ENCODE measurements around the gene TPST1. TPM values are rescaled to one million over a fixed set of nuclear protein-coding genes. Genes with fewer than 3 reads are reported as not detected.

The TPST1 gene
- total RNA-seq, 2 donors from 2014 or later = 0.65 TPM

DNA sequence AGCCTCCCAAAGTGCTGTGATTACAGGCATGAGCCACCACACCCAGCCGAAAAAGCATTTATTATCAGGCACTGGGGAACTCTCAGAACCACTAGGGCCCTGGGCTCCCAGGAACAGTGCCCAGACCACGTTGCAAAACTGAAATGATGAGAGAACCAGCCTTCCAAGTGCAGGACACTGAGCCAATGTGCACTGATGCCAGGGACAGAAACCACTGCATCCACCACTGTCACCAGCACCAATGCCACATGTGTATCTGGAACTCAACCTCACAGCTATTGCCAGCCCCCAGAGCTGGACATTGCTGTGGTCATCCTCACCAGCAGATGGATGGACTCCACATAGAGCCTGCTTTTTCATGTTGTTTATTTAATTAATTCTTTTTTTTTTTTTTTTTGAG is 28.2 kb upstream of the TPST1 start:
- ATAC-seq (no peak), DNase-seq (no peak)
- no peaks in the 10 kb centered on the region for H3K9me3 ChIP-seq (ENCODE audit: control insufficient read depth, low read length, poor library complexity, severe bottlenecking)
- no peaks in the 10 kb centered on the region for H3K36me3 Mint-ChIP-seq (ENCODE audit: low read depth)
- H3K27me3 Mint-ChIP-seq = no peaks in the 10 kb centered on the region
- H3K27ac Mint-ChIP-seq = no peak overlapping the region
- H3K4me3 Mint-ChIP-seq = no peak overlapping the region
- no peaks in the 10 kb centered on the region for H3K4me1 Mint-ChIP-seq

DNA sequence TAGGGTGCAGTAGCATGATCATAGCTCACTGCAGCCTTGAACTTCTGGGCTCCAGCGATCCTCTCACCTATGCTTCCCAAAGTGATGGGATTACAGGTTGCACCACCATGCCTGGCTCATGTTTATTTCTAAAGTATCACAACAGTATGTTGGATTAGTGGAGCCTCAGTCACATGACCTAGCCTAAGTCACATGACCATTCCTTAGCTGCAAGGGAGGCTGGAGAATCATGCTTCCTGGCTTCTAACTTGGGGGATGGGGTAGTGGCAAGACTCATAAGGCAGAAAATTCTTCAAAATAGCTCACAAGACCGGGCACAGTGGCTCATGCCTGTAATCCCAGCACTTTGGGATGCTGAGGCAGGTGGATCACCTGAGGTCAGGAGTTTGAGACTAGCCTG is 26.9 kb upstream of the TPST1 start:
- H3K9me3 ChIP-seq (ENCODE audit: control insufficient read depth, low read length, poor library complexity, severe bottlenecking) = no peaks in the 10 kb centered on the region
- H3K27me3 Mint-ChIP-seq = no peaks in the 10 kb centered on the region
- H3K36me3 Mint-ChIP-seq (ENCODE audit: low read depth) = no peaks in the 10 kb centered on the region
- no peak overlapping the region for H3K27ac Mint-ChIP-seq
- no peaks in the 10 kb centered on the region for H3K4me1 Mint-ChIP-seq
- H3K4me3 Mint-ChIP-seq = no peak overlapping the region
- ATAC-seq (no peak), DNase-seq (no peak)

DNA sequence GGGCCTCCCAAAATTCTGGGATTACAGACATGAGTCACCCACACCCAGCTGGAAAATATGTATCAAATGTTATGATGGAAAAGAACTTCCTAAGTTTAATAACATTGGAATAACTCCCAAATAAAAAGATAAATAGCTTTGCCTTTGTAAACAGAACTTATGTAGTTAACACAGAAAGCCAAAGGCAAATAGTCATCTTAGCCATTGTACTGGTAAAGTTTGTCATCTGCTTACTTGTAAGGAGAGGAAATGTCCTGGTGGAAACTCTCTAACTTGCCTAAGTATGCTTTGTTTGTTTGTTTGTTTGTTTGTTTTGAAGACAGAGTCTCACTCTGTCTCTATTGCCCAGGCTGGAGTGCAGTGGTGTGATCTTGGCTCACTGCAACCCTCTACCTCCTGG is 23.8 kb upstream of the TPST1 start:
- DNase-seq (no peak), ATAC-seq (no peak)
- H3K27me3 Mint-ChIP-seq = no peaks in the 10 kb centered on the region
- no peaks in the 10 kb centered on the region for H3K9me3 ChIP-seq (ENCODE audit: control insufficient read depth, low read length, poor library complexity, severe bottlenecking)
- H3K4me3 Mint-ChIP-seq = no peak overlapping the region
- no peaks in the 10 kb centered on the region for H3K36me3 Mint-ChIP-seq (ENCODE audit: low read depth)
- no peaks in the 10 kb centered on the region for H3K4me1 Mint-ChIP-seq
- no peak overlapping the region for H3K27ac Mint-ChIP-seq

- no peak for DNase-seq
- no peaks in the 10 kb centered on the region for H3K9me3 ChIP-seq (ENCODE audit: control insufficient read depth, low read length, poor library complexity, severe bottlenecking)
- H3K4me3 Mint-ChIP-seq = no peak overlapping the region
- H3K36me3 Mint-ChIP-seq (ENCODE audit: low read depth) = no peaks in the 10 kb centered on the region
- H3K27me3 Mint-ChIP-seq = no peaks in the 10 kb centered on the region
- no peak overlapping the region for H3K27ac Mint-ChIP-seq
- ATAC-seq = no peak
- H3K4me1 Mint-ChIP-seq = no peaks in the 10 kb centered on the region
These were observed 23.3 kb upstream of the TPST1 start for GRCh38 chr7:66181845-66182244.

GRCh38 chr7:66182920-66183319 is 22.2 kb upstream of the TPST1 start:
- Mint-ChIP-seq H3K27ac (no peak overlapping the region), H3K4me3 (no peak overlapping the region), H3K4me1 (no peaks in the 10 kb centered on the region), H3K36me3 (ENCODE audit: low read depth) (no peaks in the 10 kb centered on the region), H3K27me3 (no peaks in the 10 kb centered on the region)
- no peak for DNase-seq
- no peaks in the 10 kb centered on the region for H3K9me3 ChIP-seq (ENCODE audit: control insufficient read depth, low read length, poor library complexity, severe bottlenecking)
- ATAC-seq = no peak

- no peaks in the 10 kb centered on the region for H3K36me3 Mint-ChIP-seq (ENCODE audit: low read depth)
- ATAC-seq = no peak
- H3K4me1 Mint-ChIP-seq = no peaks in the 10 kb centered on the region
- H3K4me3 Mint-ChIP-seq = no peak overlapping the region
- no peaks in the 10 kb centered on the region for H3K9me3 ChIP-seq (ENCODE audit: control insufficient read depth, low read length, poor library complexity, severe bottlenecking)
- DNase-seq = no peak
- no peaks in the 10 kb centered on the region for H3K27me3 Mint-ChIP-seq
- no peak overlapping the region for H3K27ac Mint-ChIP-seq
These were observed 21.4 kb upstream of the TPST1 start for GRCh38 chr7:66183700-66184099.

- Mint-ChIP-seq H3K27ac (no peak overlapping the region), H3K36me3 (ENCODE audit: low read depth) (no peaks in the 10 kb centered on the region), H3K4me1 (no peaks in the 10 kb centered on the region), H3K27me3 (no peaks in the 10 kb centered on the region), H3K4me3 (no peak overlapping the region)
- ATAC-seq (no peak), DNase-seq (no peak)
- H3K9me3 ChIP-seq (ENCODE audit: control insufficient read depth, low read length, poor library complexity, severe bottlenecking) = no peaks in the 10 kb centered on the region
These were observed 19.4 kb upstream of the TPST1 start for GRCh38 chr7:66185680-66186187.

- no peaks in the 10 kb centered on the region for H3K36me3 Mint-ChIP-seq (ENCODE audit: low read depth)
- H3K9me3 ChIP-seq (ENCODE audit: control insufficient read depth, low read length, poor library complexity, severe bottlenecking) = no peaks in the 10 kb centered on the region
- ATAC-seq = no peak
- no peak overlapping the region for H3K27ac Mint-ChIP-seq
- no peaks in the 10 kb centered on the region for H3K27me3 Mint-ChIP-seq
- no peaks in the 10 kb centered on the region for H3K4me1 Mint-ChIP-seq
- DNase-seq = no peak
- H3K4me3 Mint-ChIP-seq = no peak overlapping the region
These were observed 18.1 kb upstream of the TPST1 start for GRCh38 chr7:66186991-66187390.

- ATAC-seq (no peak), DNase-seq (no peak)
- H3K36me3 Mint-ChIP-seq (ENCODE audit: low read depth) = no peaks in the 10 kb centered on the region
- no peaks in the 10 kb centered on the region for H3K9me3 ChIP-seq (ENCODE audit: control insufficient read depth, low read length, poor library complexity, severe bottlenecking)
- H3K27me3 Mint-ChIP-seq = no peaks in the 10 kb centered on the region
- no peak overlapping the region for H3K27ac Mint-ChIP-seq
- H3K4me3 Mint-ChIP-seq = no peak overlapping the region
- no peaks in the 10 kb centered on the region for H3K4me1 Mint-ChIP-seq
These were observed 17.2 kb upstream of the TPST1 start for GRCh38 chr7:66187905-66188304.

- Mint-ChIP-seq H3K27me3 (no peaks in the 10 kb centered on the region), H3K4me1 (no peaks in the 10 kb centered on the region), H3K27ac (no peak overlapping the region), H3K36me3 (ENCODE audit: low read depth) (no peaks in the 10 kb centered on the region), H3K4me3 (no peak overlapping the region)
- no peaks in the 10 kb centered on the region for H3K9me3 ChIP-seq (ENCODE audit: control insufficient read depth, low read length, poor library complexity, severe bottlenecking)
- no peak for ATAC-seq
- DNase-seq = no peak
These were observed 16.5 kb upstream of the TPST1 start for GRCh38 chr7:66188645-66189044.

DNA sequence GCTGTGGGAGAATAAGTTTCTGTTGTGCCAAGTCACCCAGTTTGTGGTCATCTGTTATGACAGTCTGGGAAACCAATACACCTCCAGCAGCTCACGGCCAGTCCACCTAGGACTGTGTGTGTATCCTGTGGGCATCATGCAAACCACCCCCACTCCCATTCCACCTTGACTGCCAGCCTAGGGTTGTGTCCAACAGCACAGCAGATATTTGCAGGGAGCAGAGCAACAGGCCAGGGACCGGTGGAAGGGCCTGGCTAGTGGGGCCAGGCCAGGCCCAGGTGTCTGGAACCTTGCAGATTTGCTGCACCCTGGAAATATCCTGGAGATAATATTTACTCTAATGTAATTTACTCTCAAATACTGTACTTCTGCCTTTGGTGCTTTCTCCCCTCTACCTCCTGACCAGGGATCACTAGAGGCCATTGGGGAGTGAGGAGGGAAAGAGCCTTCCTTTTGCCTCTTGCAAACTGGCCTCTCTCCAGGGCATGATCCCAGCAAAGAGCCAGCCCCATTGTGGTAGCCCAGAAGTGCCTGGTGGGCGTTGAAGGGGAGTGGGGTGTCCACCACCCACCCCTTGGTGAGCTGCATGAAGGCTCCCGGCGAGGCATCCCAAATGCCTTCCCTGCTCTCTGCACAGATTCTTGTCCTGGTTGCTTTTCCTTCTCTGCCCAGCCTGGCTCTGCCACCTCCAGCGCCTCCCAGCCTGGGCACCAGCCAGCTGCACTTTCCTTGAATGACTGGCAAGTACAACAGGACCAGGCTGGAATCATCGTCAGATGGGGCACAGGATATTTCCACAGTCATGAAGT is 15.2 kb upstream of the TPST1 start:
- Mint-ChIP-seq H3K27me3 (no peaks in the 10 kb centered on the region), H3K36me3 (ENCODE audit: low read depth) (no peaks in the 10 kb centered on the region), H3K4me1 (no peaks in the 10 kb centered on the region), H3K27ac (no peak overlapping the region), H3K4me3 (no peak overlapping the region)
- ATAC-seq (no peak), DNase-seq (no peak)
- no peaks in the 10 kb centered on the region for H3K9me3 ChIP-seq (ENCODE audit: control insufficient read depth, low read length, poor library complexity, severe bottlenecking)

DNA sequence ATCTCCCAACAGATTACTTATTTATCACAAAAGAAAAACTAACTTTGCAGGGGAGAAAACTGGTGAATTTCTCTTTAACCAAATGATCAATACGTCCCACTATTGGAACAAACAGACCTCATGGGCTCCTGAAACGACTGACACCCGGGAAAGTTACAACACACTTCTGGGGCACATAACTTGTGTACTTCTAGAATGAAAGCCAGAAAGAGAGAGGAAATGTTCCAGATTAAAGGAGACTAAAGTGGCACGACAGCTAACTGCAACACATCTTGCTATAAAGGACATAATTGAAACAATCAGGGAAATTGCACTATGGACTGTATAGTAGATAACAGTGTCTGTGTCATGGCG is 14.7 kb upstream of the TPST1 start:
- H3K4me1 Mint-ChIP-seq = no peaks in the 10 kb centered on the region
- H3K36me3 Mint-ChIP-seq (ENCODE audit: low read depth) = no peaks in the 10 kb centered on the region
- no peak overlapping the region for H3K27ac Mint-ChIP-seq
- DNase-seq (no peak), ATAC-seq (no peak)
- no peak overlapping the region for H3K4me3 Mint-ChIP-seq
- no peaks in the 10 kb centered on the region for H3K27me3 Mint-ChIP-seq
- no peaks in the 10 kb centered on the region for H3K9me3 ChIP-seq (ENCODE audit: control insufficient read depth, low read length, poor library complexity, severe bottlenecking)

GRCh38 chr7:66193146-66193725 is 11.9 kb upstream of the TPST1 start:
- H3K9me3 ChIP-seq (ENCODE audit: control insufficient read depth, low read length, poor library complexity, severe bottlenecking) = no peaks in the 10 kb centered on the region
- H3K27me3 Mint-ChIP-seq = no peaks in the 10 kb centered on the region
- H3K36me3 Mint-ChIP-seq (ENCODE audit: low read depth) = no peaks in the 10 kb centered on the region
- no peak overlapping the region for H3K4me3 Mint-ChIP-seq
- no peak overlapping the region for H3K27ac Mint-ChIP-seq
- ATAC-seq (no peak), DNase-seq (no peak)
- H3K4me1 Mint-ChIP-seq = no peaks in the 10 kb centered on the region

DNA sequence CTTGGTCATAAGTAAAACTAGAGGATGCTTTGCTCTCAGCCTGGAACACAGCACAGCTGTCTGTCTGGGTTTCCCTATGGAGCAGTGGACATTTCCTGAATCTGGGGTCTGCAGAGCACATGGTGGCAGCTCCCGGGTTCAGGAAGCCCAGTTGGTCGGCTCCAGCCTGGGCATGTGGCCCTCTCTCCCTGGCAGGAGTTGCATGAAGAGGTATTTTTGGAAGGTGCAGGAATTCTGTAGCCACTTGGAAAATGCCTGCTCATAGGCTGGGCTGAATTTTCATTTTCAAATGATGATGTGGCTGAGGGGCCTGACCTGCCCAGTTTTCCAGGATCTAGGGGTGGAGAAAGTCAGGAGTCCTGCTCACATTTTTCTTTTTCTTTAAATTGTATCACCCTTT is 6.7 kb upstream of the TPST1 start:
- no peaks in the 10 kb centered on the region for H3K9me3 ChIP-seq (ENCODE audit: control insufficient read depth, low read length, poor library complexity, severe bottlenecking)
- ATAC-seq (no peak), DNase-seq (no peak)
- H3K27ac Mint-ChIP-seq = no peak overlapping the region
- H3K4me1 Mint-ChIP-seq = peaks cover 5% of the 10 kb centered on the region
- no peak overlapping the region for H3K4me3 Mint-ChIP-seq
- peaks cover 25% of the 10 kb centered on the region for H3K27me3 Mint-ChIP-seq
- H3K36me3 Mint-ChIP-seq (ENCODE audit: low read depth) = no peaks in the 10 kb centered on the region
